Gastrocnemius medialis (tissue), 4 donors: ENCODE results near the gene SLC17A7.

ENCODE experiments used
- POLR2A ChIP-seq, 2 donors: fragments of 450-650 bp; IDR thresholded peaks; one replicate each; pipeline ENCODE4 v1.6.1; 2017; ENCODE audit warnings: antibody characterized with exemption in 2 of 2, mild to moderate bottlenecking in 2 of 2, moderate library complexity in 2 of 2
- TF ChIP-seq, protein P1 (sequence below), 5 experiments: fragments of 450-650 bp in 3 of 5; fragments of 200-600 bp in 2 of 5; sonication (generic) in 2 of 5; IDR thresholded peaks in 4 of 5; conservative IDR thresholded peaks in 1 of 5; 1 replicate in 4 of 5; 2 replicates in 1 of 5; pipeline ENCODE4 v1.5.1; 2016 to 2019; ENCODE audit warnings: antibody characterized with exemption in 5 of 5, mild to moderate bottlenecking in 3 of 5, moderate library complexity in 3 of 5

DNA sequence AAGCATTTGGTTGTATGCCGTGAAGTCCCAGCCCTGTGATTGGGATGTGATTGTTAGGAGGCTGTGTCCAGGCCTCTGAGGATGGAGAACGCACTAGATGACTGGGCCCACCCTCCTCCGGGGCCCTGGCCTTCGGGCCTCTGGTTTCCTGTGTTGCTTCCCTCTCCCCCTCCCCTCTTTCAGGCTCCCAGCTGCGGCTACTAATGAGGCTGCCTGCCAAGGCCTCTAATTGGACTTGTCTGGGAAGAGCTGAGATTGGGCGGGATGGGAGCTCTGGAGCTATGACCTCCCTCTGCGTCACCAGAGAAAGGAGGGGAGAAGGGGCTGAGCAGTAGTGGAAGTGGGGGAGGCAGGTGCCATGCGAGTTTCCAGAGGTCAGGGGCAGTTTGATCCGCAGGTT is 28.0 kb downstream of the SLC17A7 start:
- TF ChIP-seq, protein P1, sequence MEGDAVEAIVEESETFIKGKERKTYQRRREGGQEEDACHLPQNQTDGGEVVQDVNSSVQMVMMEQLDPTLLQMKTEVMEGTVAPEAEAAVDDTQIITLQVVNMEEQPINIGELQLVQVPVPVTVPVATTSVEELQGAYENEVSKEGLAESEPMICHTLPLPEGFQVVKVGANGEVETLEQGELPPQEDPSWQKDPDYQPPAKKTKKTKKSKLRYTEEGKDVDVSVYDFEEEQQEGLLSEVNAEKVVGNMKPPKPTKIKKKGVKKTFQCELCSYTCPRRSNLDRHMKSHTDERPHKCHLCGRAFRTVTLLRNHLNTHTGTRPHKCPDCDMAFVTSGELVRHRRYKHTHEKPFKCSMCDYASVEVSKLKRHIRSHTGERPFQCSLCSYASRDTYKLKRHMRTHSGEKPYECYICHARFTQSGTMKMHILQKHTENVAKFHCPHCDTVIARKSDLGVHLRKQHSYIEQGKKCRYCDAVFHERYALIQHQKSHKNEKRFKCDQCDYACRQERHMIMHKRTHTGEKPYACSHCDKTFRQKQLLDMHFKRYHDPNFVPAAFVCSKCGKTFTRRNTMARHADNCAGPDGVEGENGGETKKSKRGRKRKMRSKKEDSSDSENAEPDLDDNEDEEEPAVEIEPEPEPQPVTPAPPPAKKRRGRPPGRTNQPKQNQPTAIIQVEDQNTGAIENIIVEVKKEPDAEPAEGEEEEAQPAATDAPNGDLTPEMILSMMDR (IDR thresholded peaks at IDR 0.05 in 4 of 5, conservative IDR thresholded peaks at IDR 0.05 in 1 of 5), result no peak
- no peak for TF ChIP-seq POLR2A (IDR thresholded peaks at IDR 0.05)
